Gastrocnemius medialis (tissue), 4 donors: Measurements from ENCODE around the gene GRID2. TPM values are rescaled to one million over a fixed set of nuclear protein-coding genes. Genes with fewer than 3 reads are reported as not detected.

Source experiments
- ATAC-seq, 2 donors: fragments of 150-250 bp; one replicate each; pipeline ENCODE4 v1.9.1; 2016
- DNase-seq, 2 donors: peaks; one replicate each; pipeline ENCODE4 v3.0.0-alpha.2; 2019
- H3K27ac ChIP-seq, 4 donors: fragments of 200-600 bp; sonication (generic); 1 replicate in 1 of 4; 2 replicates in 3 of 4; pipeline ENCODE4 v1.5.1; 2016 to 2018; ENCODE audit warnings: mild to moderate bottlenecking in 2 of 4, moderate library complexity in 1 of 4
- H3K27me3 ChIP-seq, 3 donors: fragments of 200-600 bp; sonication (generic) in 2 of 3; 1 replicate in 1 of 3; 2 replicates in 2 of 3; pipeline versions ENCODE4 v1.5.1 to v1.6.0; 2016 to 2019; ENCODE audit warnings: mild to moderate bottlenecking in 1 of 3, moderate library complexity in 1 of 3
- H3K36me3 ChIP-seq, 2 donors: fragments of 200-600 bp; sonication (generic) in 1 of 2; one replicate each; pipeline ENCODE4 v1.5.1; 2017 to 2018
- H3K4me1 ChIP-seq, 2 donors: fragments of 200-600 bp; sonication (generic) in 1 of 2; one replicate each; pipeline ENCODE4 v1.5.1; 2016 to 2017; ENCODE audit warnings: mild to moderate bottlenecking in 2 of 2
- H3K4me3 ChIP-seq, 4 donors: fragments of 200-600 bp; sonication (generic) in 3 of 4; 1 replicate in 1 of 4; 2 replicates in 3 of 4; pipeline ENCODE4 v1.5.1; 2016 to 2019; ENCODE audit warnings: mild to moderate bottlenecking in 2 of 4
- H3K9me3 ChIP-seq, 3 donors: fragments of 200-600 bp; sonication (generic) in 2 of 3; 1 replicate in 1 of 3; 2 replicates in 2 of 3; pipeline ENCODE4 v1.5.1; 2016 to 2019
- CTCF ChIP-seq, 5 experiments: fragments of 450-650 bp in 3 of 5; fragments of 200-600 bp in 2 of 5; sonication (generic) in 2 of 5; IDR thresholded peaks in 4 of 5; conservative IDR thresholded peaks in 1 of 5; 1 replicate in 4 of 5; 2 replicates in 1 of 5; pipeline ENCODE4 v1.5.1; 2016 to 2019; ENCODE audit warnings: antibody characterized with exemption in 5 of 5, mild to moderate bottlenecking in 3 of 5, moderate library complexity in 3 of 5
- POLR2A ChIP-seq, 2 donors: fragments of 450-650 bp; IDR thresholded peaks; one replicate each; pipeline ENCODE4 v1.6.1; 2017; ENCODE audit warnings: antibody characterized with exemption in 2 of 2, mild to moderate bottlenecking in 2 of 2, moderate library complexity in 2 of 2
- in situ Hi-C, 4 donors: fragments of 200-750 bp; cut with MboI; loops; one replicate each; pipeline versions ENCODE4 v1.15.0 to v1.8.0; 2017; ENCODE audit warnings: low sequenced_read_pairs in 4 of 4
- intact Hi-C: fragments of 100-400 bp; cut with DNase I; formaldehyde crosslinking; loops from one replicate; pipeline ENCODE4 v1.15.1; 2023; ENCODE audit warnings: low total_unique reads
- total RNA-seq, 4 donors: library from RNA; depleted of rRNA; stranded (reverse); fragments of >200 nt; gene quantifications; one replicate each; pipeline versions ENCODE4 v1.1.0 to v1.2.3, GENCODE V29; 2016

GRID2 gene
- total RNA-seq, 4 donors from 2014 or later: not detected

GRCh38 chr4:93467484-93468155 lies 1163.9 kb downstream of the GRID2 start:
- Histone ChIP-seq H3K4me3 (no peak overlapping the region), H3K27ac (no peak overlapping the region), H3K4me1 (no peaks in the 10 kb centered on the region), H3K27me3 (no peaks in the 10 kb centered on the region), H3K36me3 (no peaks in the 10 kb centered on the region), H3K9me3 (no peaks in the 10 kb centered on the region)
- intact Hi-C loops (no loop called here), in situ Hi-C loops (no loop called here)
- no peak for ATAC-seq
- no peak for DNase-seq
- TF ChIP-seq CTCF (IDR thresholded peaks at IDR 0.05 in 4 of 5, conservative IDR thresholded peaks at IDR 0.05 in 1 of 5) (no peak), POLR2A (IDR thresholded peaks at IDR 0.05) (no peak)

- no peak for ATAC-seq
- Histone ChIP-seq H3K9me3 (no peaks in the 10 kb centered on the region), H3K4me1 (no peaks in the 10 kb centered on the region), H3K4me3 (no peak overlapping the region), H3K27ac (no peak overlapping the region), H3K27me3 (no peaks in the 10 kb centered on the region), H3K36me3 (no peaks in the 10 kb centered on the region)
- intact Hi-C loops: no loop called here
- no peak for TF ChIP-seq POLR2A (IDR thresholded peaks at IDR 0.05)
- TF ChIP-seq CTCF (IDR thresholded peaks at IDR 0.05 in 4 of 5, conservative IDR thresholded peaks at IDR 0.05 in 1 of 5): no peak
- in situ Hi-C loops: no loop called here
- DNase-seq: no peak
Measured at GRCh38 chr4:93469560-93469959, 1165.8 kb downstream of the GRID2 start.

GRCh38 chr4:93475730-93476129 lies 1172.0 kb downstream of the GRID2 start:
- in situ Hi-C loops (no loop called here), intact Hi-C loops (no loop called here)
- H3K4me3 ChIP-seq: no peak overlapping the region
- no peaks in the 10 kb centered on the region for H3K36me3 ChIP-seq
- H3K27ac ChIP-seq: no peak overlapping the region
- H3K9me3 ChIP-seq: no peaks in the 10 kb centered on the region
- TF ChIP-seq POLR2A (IDR thresholded peaks at IDR 0.05) (no peak), CTCF (IDR thresholded peaks at IDR 0.05 in 4 of 5, conservative IDR thresholded peaks at IDR 0.05 in 1 of 5) (no peak)
- no peaks in the 10 kb centered on the region for H3K4me1 ChIP-seq
- ATAC-seq (no peak), DNase-seq (no peak)
- H3K27me3 ChIP-seq: no peaks in the 10 kb centered on the region

- in situ Hi-C loops: no loop called here
- DNase-seq (no peak), ATAC-seq (no peak)
- intact Hi-C loops: no loop called here
- H3K4me1 ChIP-seq: no peaks in the 10 kb centered on the region
- no peaks in the 10 kb centered on the region for H3K9me3 ChIP-seq
- H3K4me3 ChIP-seq: no peak overlapping the region
- TF ChIP-seq CTCF (IDR thresholded peaks at IDR 0.05 in 4 of 5, conservative IDR thresholded peaks at IDR 0.05 in 1 of 5) (no peak), POLR2A (IDR thresholded peaks at IDR 0.05) (no peak)
- no peak overlapping the region for H3K27ac ChIP-seq
- H3K27me3 ChIP-seq: no peaks in the 10 kb centered on the region
- H3K36me3 ChIP-seq: no peaks in the 10 kb centered on the region
Measured at GRCh38 chr4:93478805-93479204, 1175.0 kb downstream of the GRID2 start.

GRCh38 chr4:93480452-93480851 lies 1176.7 kb downstream of the GRID2 start:
- H3K9me3 ChIP-seq: no peaks in the 10 kb centered on the region
- no peak overlapping the region for H3K27ac ChIP-seq
- intact Hi-C loops: no loop called here
- TF ChIP-seq CTCF (IDR thresholded peaks at IDR 0.05 in 4 of 5, conservative IDR thresholded peaks at IDR 0.05 in 1 of 5): no peak
- TF ChIP-seq POLR2A (IDR thresholded peaks at IDR 0.05): no peak
- H3K27me3 ChIP-seq: no peaks in the 10 kb centered on the region
- H3K4me1 ChIP-seq: no peaks in the 10 kb centered on the region
- no peak overlapping the region for H3K4me3 ChIP-seq
- in situ Hi-C loops: no loop called here
- ATAC-seq: no peak
- DNase-seq: no peak
- no peaks in the 10 kb centered on the region for H3K36me3 ChIP-seq
